ENCODE data around the gene CUX1.

CUX1 gene

DNA sequence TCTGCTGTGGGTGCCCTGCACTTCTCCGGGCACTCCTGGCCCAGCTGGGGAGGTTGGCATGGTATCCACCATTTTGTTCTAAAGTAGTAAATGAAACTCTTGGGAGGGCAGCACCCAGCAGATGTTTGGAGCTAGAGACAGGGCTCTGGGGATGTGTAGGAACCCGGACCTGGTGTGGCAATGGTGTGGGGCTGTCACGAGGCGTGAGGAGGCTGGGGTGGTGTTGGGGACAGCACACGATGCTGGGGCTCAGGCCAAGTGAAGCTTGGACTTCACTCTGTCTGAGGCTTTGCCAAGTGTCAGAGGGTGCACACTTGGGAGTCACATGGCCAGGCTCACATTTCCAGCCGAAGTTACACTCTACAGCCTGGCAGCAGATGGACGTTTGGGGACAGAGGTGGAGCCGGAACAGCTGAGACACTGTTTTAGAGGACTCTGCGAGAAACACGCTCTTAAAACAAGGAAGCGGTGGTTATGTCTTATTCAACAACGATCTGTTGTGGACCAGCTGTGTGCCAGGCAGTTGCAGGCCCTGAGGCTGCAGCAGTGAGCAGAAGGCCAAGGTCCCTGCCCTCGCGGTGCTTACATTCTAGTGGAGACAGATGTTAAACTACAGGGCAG, 118.2 kb downstream of the CUX1 start:
- no peak overlapping the region for H3K4me3 ChIP-seq (ENCODE audit: low read depth, low read length)
- no peak for DNase-seq (ENCODE audit: low read depth)

GRCh38 chr7:101936223-101936610, 118.8 kb downstream of the CUX1 start:
- TF ChIP-seq, protein P1, sequence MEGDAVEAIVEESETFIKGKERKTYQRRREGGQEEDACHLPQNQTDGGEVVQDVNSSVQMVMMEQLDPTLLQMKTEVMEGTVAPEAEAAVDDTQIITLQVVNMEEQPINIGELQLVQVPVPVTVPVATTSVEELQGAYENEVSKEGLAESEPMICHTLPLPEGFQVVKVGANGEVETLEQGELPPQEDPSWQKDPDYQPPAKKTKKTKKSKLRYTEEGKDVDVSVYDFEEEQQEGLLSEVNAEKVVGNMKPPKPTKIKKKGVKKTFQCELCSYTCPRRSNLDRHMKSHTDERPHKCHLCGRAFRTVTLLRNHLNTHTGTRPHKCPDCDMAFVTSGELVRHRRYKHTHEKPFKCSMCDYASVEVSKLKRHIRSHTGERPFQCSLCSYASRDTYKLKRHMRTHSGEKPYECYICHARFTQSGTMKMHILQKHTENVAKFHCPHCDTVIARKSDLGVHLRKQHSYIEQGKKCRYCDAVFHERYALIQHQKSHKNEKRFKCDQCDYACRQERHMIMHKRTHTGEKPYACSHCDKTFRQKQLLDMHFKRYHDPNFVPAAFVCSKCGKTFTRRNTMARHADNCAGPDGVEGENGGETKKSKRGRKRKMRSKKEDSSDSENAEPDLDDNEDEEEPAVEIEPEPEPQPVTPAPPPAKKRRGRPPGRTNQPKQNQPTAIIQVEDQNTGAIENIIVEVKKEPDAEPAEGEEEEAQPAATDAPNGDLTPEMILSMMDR (IDR thresholded peaks at IDR 0.05; ENCODE audit: low read depth, low read length, missing control alignments): no peak
- H3K4me3 ChIP-seq (ENCODE audit: low read depth, low read length): no peak overlapping the region
- DNase-seq (ENCODE audit: low read depth): no peak

More for the DNA sequence above, 118.2 kb downstream of the CUX1 start:
- TF ChIP-seq, protein P1 (IDR thresholded peaks at IDR 0.05; ENCODE audit: low read depth, low read length, missing control alignments): no peak

GRCh38 chr7:101936611-101937231, 119.3 kb downstream of the CUX1 start:
- DNase-seq (ENCODE audit: low read depth): no peak
- no peak overlapping the region for H3K4me3 ChIP-seq (ENCODE audit: low read depth, low read length)

DNA sequence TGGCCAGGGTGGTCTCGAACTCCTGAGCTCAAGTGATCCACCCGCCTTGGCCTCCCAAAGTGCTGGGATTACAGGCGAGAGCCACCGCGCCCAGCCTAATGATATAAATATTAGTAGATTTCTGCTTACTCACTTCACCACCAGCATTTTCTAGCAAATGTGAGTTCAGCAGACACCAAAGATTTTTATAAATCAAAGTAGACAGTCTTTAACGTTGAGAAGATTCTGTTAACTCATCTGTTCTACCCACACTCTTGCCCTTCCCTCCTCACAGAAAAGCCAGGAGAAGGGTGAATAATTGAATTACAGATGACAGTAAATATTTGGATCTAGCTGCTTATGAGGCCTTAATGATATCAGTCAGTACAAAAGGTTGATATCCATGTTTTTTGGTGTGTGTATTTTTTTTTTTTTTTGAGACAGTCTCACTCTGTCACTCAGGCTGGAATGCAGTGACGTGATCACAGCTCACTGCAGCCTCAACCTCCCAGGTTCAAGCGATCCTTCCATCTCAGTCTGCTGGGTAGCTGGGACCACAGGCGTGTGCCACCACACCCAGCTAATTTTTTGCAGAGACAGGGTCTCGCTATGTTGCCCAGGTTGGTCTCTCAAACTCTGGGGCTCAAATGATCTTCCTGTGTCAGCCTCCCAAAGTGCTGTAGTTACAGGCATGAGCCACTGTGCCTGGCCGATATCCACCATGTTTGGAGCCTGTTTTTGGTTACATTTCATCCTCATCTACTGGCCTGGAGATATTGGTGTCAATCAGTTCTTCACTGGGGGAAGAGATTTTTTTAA, 120.5 kb downstream of the CUX1 start:
- no peak for DNase-seq (ENCODE audit: low read depth)
- H3K4me3 ChIP-seq (ENCODE audit: low read depth, low read length): no peak overlapping the region
- TF ChIP-seq, protein P1 (IDR thresholded peaks at IDR 0.05; ENCODE audit: low read depth, low read length, missing control alignments): no peak

More at GRCh38 chr7:101936611-101937231, 119.3 kb downstream of the CUX1 start:
- TF ChIP-seq, protein P1 (IDR thresholded peaks at IDR 0.05; ENCODE audit: low read depth, low read length, missing control alignments): no peak

DNA sequence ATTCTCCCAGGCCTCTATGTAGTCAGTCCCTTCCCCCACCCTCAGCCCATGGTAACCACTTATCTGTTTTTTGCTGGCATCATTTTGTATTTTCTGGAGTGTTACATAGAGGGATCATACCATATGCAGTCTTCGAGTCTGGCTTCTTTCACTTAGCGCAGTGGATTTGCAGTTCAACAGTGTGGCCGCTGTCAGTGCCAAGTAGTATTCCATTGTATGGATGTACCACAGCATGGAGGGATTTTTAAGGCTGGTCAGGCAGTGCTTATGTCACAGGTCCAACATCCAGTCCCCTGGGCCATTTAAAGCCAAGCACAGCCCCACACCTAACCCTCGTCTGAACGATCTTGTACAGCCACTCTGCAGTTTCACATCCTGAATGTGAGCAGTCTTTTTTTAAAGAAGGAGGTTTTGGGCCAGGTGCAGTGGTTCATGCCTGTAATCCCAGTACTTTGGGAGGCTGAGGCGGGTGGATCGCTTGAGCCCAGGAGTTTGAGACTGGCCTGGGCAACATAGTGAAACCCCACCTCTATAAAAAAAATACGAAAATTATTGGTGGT, 121.8 kb downstream of the CUX1 start:
- TF ChIP-seq, protein P1 (IDR thresholded peaks at IDR 0.05; ENCODE audit: low read depth, low read length, missing control alignments): no peak
- H3K4me3 ChIP-seq (ENCODE audit: low read depth, low read length): no peak overlapping the region
- peak; percentile 38 for DNase-seq (ENCODE audit: low read depth)

GRCh38 chr7:101940151-101940550, 122.7 kb downstream of the CUX1 start:
- no peak for DNase-seq (ENCODE audit: low read depth)
- H3K4me3 ChIP-seq (ENCODE audit: low read depth, low read length): no peak overlapping the region
- TF ChIP-seq, protein P1 (IDR thresholded peaks at IDR 0.05; ENCODE audit: low read depth, low read length, missing control alignments): no peak

Measured in GM12864 (cell line).